HG03066 (cell line): ENCODE data around the gene RPS6KL1.

Experiments
- ATAC-seq: cut with Tn5 transposase; IDR thresholded peaks from one replicate; pipeline ENCODE4 v1.9.1; 2021; ENCODE audit warnings: low read depth; ENCODE audit not compliant: unreplicated experiment

Gene RPS6KL1

DNA sequence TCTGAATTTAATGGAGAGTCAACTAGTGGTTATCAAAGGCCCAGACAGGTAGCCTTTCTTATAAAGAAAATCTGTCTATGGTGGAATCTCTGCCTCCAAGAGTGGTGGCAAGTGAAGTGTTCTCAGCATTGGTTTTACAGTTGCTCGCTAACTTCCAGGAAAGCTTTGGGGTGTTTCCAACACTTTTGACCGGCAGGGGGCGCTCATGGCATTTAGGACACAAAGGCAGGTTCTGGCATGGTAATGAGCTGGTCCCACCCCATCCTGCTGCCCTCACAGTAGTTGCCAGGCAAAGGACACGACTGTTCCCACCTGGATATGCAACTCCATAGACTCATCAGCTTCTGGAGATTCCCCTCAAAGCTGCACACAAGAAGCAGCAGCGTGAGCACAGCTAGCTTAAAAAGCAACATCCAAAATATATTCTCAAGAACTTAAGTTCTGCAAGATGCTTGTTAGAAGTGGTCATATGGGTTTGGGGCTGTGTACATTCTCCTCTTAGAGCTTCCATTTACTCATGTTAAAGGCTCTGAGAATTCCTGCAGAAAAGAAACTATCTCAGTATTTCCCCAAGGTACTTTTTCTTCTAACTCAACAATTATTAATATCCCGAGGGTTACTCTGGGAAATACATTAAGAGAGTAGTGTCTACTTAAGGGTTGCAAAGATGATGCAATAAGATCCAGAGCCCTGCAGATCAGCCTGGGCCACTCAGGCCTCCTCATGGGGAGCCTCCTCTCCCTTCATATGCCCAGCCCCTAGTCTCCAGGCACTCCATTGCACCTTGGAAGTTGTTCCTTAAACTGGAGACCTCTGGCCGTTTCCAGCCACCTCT lies 61.9 kb downstream of the RPS6KL1 start:
- no peak for ATAC-seq

DNA sequence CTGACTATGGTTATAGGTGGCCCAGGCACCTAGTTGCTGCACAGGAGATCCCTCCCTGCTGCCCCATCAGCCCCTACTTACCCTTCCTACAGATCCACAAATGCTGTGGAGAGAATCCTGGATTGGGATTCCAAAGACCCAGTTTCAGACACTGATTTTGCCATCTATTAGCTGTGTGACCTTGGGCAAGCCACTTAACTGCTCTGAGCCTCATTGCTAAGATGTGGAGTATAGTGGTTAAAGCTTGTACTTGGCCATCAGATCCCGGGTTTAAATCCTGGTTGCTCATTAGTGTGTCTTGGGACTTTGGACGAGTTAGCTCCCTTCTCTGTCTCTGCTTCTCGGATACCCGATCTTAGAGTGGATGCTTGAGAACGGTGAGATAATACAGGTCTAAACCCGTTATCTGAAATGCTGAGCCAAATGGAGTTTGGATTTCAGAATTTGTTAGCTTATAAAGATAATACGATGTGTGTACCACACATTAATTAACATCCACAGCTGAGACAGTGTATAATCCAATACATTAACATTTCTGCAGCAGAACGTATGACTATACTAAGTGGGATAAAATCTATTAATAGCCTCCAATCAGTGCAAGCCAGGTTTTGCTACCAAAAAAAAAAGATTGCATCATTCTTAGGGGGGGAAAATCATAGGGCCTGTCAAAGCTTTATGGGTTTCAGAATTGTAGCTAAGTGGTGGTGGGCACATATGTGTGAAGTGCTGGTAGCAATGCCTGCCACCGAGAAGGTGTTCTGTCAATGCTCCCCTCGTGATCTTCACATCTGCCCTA lies 63.1 kb downstream of the RPS6KL1 start:
- ATAC-seq: no peak

DNA sequence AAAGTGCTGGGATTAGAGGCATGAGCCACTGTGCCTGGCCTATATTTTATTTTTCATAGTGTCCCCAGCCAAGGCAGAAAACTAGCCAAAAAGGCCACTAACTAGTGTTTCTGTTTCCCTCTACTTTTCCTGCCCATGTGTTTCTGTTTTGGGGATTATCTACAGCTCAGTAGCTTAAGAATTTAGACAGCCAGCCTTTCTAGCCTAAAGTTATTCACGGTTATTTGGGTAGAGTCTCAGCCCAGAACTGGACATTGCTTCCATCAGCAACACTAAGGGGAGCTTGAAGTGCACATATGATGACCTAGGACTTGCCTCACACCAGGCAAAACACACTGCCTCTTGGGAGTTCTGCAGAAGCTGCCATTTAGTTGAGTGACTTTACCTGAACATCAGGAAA lies 65.0 kb downstream of the RPS6KL1 start:
- no peak for ATAC-seq

DNA sequence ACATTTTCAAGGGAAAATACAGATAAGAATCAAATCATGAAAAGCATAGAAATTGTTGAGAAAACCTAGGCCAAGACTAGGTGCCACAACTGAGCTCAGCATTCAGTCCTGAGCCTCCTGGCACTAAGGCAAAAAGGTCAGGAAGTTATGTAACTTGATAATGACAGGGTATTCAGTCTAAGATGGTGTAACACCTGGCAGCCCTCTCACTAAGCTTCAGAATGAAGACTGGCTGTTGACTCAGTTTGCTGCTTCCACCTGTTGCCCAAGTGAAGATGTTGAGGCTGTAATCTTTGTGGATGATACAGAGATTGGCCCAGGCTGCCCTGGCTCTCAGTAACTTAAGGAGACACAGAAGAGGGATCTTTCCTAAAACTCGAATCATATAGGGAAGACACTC lies 66.7 kb downstream of the RPS6KL1 start:
- no peak for ATAC-seq

DNA sequence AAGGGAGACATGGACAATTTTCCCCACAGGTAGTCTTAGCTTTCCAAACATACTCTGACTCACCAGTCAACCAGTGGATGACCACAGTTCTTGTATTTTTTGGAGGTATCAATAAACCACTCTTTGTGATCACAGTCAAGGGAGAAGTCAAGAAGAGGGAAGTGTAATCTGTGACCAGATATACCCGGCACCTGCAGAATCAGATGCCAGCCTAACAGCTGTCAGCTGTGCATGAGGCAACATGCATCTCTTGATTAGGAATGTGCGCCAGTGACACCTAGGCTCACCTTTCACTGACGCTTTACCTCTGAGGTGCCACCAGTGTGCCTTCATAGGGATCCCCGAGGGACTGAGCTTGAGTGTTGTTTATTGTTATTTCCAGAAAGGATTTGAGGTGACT lies 67.1 kb downstream of the RPS6KL1 start:
- ATAC-seq: no peak

DNA sequence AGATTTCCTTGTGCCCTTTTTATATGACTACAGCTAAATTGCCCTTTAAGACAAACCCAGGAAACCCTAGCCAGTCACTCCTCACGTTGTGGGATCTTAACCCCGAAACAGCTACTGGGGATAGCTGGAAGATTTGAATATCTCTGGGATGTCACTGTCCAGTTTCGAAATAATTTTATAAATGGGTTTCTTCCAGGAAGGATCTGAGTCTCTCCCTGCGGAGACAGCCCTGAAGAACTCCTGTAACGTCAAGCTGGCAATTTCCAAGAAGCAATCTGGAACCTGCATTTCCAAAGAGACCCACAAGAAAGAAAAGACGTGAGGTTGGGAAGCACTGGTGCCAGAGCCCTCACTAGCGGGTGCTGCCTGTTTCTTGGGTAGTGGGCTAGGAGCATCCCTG lies 68.0 kb downstream of the RPS6KL1 start:
- no peak for ATAC-seq
